Smooth muscle cell (in vitro differentiated cells): ENCODE data around the gene TCTN1. TPM values are rescaled to one million over a fixed set of nuclear protein-coding genes. Genes with fewer than 3 reads are reported as not detected.
"Not testable (repeated sequence)": the region's sequence is repeated elsewhere in the genome, so short reads cannot be mapped to it uniquely, and the experiment has no call there.

ENCODE experiments used
- DNase-seq: peaks from one replicate; lab custom pipeline; 2025; ENCODE audit not compliant: unreplicated experiment; lab: John Stamatoyannopoulos, UW
- H2AFZ ChIP-seq: fragments of 200-600 bp; sonication (generic); 2 replicates; pipeline ENCODE4 v1.6.0; 2016; ENCODE audit warnings: antibody characterized with exemption, low read depth, mild to moderate bottlenecking
- H3F3A ChIP-seq: fragments of 200-600 bp; sonication (generic); 2 replicates; pipeline ENCODE4 v1.6.0; 2017; ENCODE audit warnings: antibody characterized with exemption, low read depth
- H3K27ac ChIP-seq: fragments of 200-600 bp; sonication (generic); 2 replicates; pipeline ENCODE4 v1.5.1; 2016; ENCODE audit warnings: low read depth, mild to moderate bottlenecking
- H3K27me3 ChIP-seq: fragments of 200-600 bp; sonication (generic); 2 replicates; pipeline ENCODE4 v1.6.1; 2016; ENCODE audit warnings: low read depth, mild to moderate bottlenecking
- H3K36me3 ChIP-seq: fragments of 200-600 bp; sonication (generic); 2 replicates; pipeline ENCODE4 v1.5.1; 2016; ENCODE audit warnings: low read depth
- H3K4me1 ChIP-seq: fragments of 200-600 bp; sonication (generic); 2 replicates; pipeline ENCODE4 v1.5.1; 2016; ENCODE audit warnings: low read depth
- H3K4me2 ChIP-seq: fragments of 200-600 bp; sonication (generic); 2 replicates; pipeline ENCODE4 v1.6.0; 2016; ENCODE audit warnings: mild to moderate bottlenecking
- H3K4me3 ChIP-seq: fragments of 200-600 bp; sonication (generic); 2 replicates; pipeline ENCODE4 v1.5.1; 2016; ENCODE audit warnings: mild to moderate bottlenecking
- H3K79me2 ChIP-seq: fragments of 200-600 bp; sonication (generic); 2 replicates; pipeline ENCODE4 v1.6.0; 2016; ENCODE audit warnings: low read depth, mild to moderate bottlenecking
- H3K9ac ChIP-seq: fragments of 200-600 bp; sonication (generic); 2 replicates; pipeline ENCODE4 v1.6.0; 2016; ENCODE audit warnings: low read depth
- H3K9me3 ChIP-seq: fragments of 200-600 bp; sonication (generic); replicated peaks from 2 replicates; pipeline ENCODE4 v1.5.1; 2016; ENCODE audit warnings: low read depth
- H4K20me1 ChIP-seq: fragments of 200-600 bp; sonication (generic); 2 replicates; pipeline ENCODE4 v1.6.0; 2016; ENCODE audit warnings: low read depth
- WGBS: methylation state at CpG from one replicate; pipeline ENCODE4 v1.1.7; 2016; ENCODE audit warnings: low lambda C conversion rate; 5-methylcytosine and 5-hydroxymethylcytosine counted together
- polyA plus RNA-seq: library from polyadenylated mRNA; unstranded; fragments of >200 nt; fragmentation: Nextera tagmentation; extraction: Ambion mirVana; gene quantifications from 2 replicates; pipeline ENCODE4 v1.2.1, GENCODE V29; 2016
- total RNA-seq: library from RNA; depleted of rRNA; stranded (reverse); fragments of >200 nt; gene quantifications from 2 replicates; pipeline ENCODE4 v1.2.3, GENCODE V29; 2014
- TF ChIP-seq, protein P1 (sequence below): fragments of 200-600 bp; sonication (generic); IDR thresholded peaks from 2 replicates; pipeline ENCODE4 v1.5.1; 2017; ENCODE audit warnings: borderline replicate concordance, mild to moderate bottlenecking, antibody characterized with exemption; ENCODE audit not compliant: insufficient read depth, poor library complexity, severe bottlenecking

TCTN1 gene
- total and polyA plus RNA-seq, 2 experiments from 2014 or later, result 22.5 to 28.4 TPM

- Histone ChIP-seq H2AFZ (no peak overlapping the region), H3K27ac (no peak overlapping the region), H3K4me2 (no peak overlapping the region), H3K9me3 (no peaks in the 10 kb centered on the region), H3K79me2 (no peaks in the 10 kb centered on the region), H3K4me3 (no peak overlapping the region), H3F3A (no peaks in the 10 kb centered on the region), H3K4me1 (no peaks in the 10 kb centered on the region), H3K27me3 (no peaks in the 10 kb centered on the region), H4K20me1 (no peaks in the 10 kb centered on the region), H3K36me3 (no peaks in the 10 kb centered on the region), H3K9ac (no peak overlapping the region)
- no peak for DNase-seq
- TF ChIP-seq, protein P1, sequence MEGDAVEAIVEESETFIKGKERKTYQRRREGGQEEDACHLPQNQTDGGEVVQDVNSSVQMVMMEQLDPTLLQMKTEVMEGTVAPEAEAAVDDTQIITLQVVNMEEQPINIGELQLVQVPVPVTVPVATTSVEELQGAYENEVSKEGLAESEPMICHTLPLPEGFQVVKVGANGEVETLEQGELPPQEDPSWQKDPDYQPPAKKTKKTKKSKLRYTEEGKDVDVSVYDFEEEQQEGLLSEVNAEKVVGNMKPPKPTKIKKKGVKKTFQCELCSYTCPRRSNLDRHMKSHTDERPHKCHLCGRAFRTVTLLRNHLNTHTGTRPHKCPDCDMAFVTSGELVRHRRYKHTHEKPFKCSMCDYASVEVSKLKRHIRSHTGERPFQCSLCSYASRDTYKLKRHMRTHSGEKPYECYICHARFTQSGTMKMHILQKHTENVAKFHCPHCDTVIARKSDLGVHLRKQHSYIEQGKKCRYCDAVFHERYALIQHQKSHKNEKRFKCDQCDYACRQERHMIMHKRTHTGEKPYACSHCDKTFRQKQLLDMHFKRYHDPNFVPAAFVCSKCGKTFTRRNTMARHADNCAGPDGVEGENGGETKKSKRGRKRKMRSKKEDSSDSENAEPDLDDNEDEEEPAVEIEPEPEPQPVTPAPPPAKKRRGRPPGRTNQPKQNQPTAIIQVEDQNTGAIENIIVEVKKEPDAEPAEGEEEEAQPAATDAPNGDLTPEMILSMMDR, result no peak
- 94% methylated on average over 7 of the region's 7 CpGs for WGBS
Measured at GRCh38 chr12:110647631-110648040, 33.7 kb downstream of the TCTN1 start.

GRCh38 chr12:110649341-110649847 lies 35.5 kb downstream of the TCTN1 start:
- WGBS, result 81% methylated on average over 11 of the region's 11 CpGs
- no peak overlapping the region for H3K4me2 ChIP-seq
- H3K9me3 ChIP-seq, result no peaks in the 10 kb centered on the region
- no peaks in the 10 kb centered on the region for H3K4me1 ChIP-seq
- no peaks in the 10 kb centered on the region for H3F3A ChIP-seq
- no peak for DNase-seq
- no peak overlapping the region for H3K27ac ChIP-seq
- H4K20me1 ChIP-seq, result no peaks in the 10 kb centered on the region
- TF ChIP-seq, protein P1, result no peak
- no peak overlapping the region for H3K4me3 ChIP-seq
- H3K27me3 ChIP-seq, result no peaks in the 10 kb centered on the region
- H2AFZ ChIP-seq, result no peak overlapping the region
- H3K9ac ChIP-seq, result no peak overlapping the region
- no peaks in the 10 kb centered on the region for H3K36me3 ChIP-seq
- no peaks in the 10 kb centered on the region for H3K79me2 ChIP-seq

DNA sequence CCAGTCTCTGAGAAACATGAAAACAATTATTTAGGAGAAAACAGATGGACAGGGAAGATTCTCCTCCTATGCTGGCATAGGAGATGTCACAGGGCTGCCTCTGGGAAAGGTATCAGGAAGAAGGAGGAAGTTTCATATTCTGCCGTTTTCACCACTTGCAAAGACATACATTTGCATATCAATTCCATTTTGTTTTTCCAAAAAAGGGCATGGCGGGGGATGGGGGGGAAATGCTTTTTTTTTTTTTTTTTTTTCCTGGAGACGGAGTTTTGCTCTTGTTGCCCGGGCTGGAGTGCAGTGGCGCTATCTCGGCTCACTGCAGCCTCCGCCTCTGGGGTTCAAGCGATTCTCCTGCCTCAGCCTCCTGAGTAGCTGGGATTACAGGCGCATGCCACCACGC lies 40.3 kb downstream of the TCTN1 start:
- H3K9ac ChIP-seq, H2AFZ ChIP-seq, H3K79me2 ChIP-seq, H3K9me3 ChIP-seq, DNase-seq, H3K4me1 ChIP-seq, H4K20me1 ChIP-seq, H3K4me3 ChIP-seq, H3K36me3 ChIP-seq, H3K4me2 ChIP-seq, H3K27ac ChIP-seq, H3F3A ChIP-seq, H3K27me3 ChIP-seq: not testable (repeated sequence)
- WGBS, result 90% methylated on average over 10 of the region's 10 CpGs

GRCh38 chr12:110656071-110656655 lies 42.2 kb downstream of the TCTN1 start:
- WGBS, result 92% methylated on average over 11 of the region's 11 CpGs
- no peaks in the 10 kb centered on the region for H3K4me1 ChIP-seq

More at GRCh38 chr12:110656071-110656655, 42.2 kb downstream of the TCTN1 start:
- Histone ChIP-seq H3K4me3 (no peak overlapping the region), H4K20me1 (no peaks in the 10 kb centered on the region), H3K79me2 (no peaks in the 10 kb centered on the region), H3K9ac (no peak overlapping the region), H3K4me2 (no peak overlapping the region), H3F3A (no peaks in the 10 kb centered on the region), H3K27ac (no peak overlapping the region), H3K27me3 (no peaks in the 10 kb centered on the region), H3K36me3 (no peaks in the 10 kb centered on the region), H2AFZ (no peak overlapping the region), H3K9me3 (no peaks in the 10 kb centered on the region)
- DNase-seq, result no peak
- TF ChIP-seq, protein P1, result no peak
